Endometrial microvascular endothelial cells (primary cell): Measurements from ENCODE around the gene C2orf78. TPM values are rescaled to one million over a fixed set of nuclear protein-coding genes. Genes with fewer than 3 reads are reported as not detected.
"Not testable (repeated sequence)": the region's sequence is repeated elsewhere in the genome, so short reads cannot be mapped to it uniquely, and the experiment has no call there.

Experiments
- in situ Hi-C: cut with HindIII; loops from 2 replicates; pipeline ENCODE4 v1.10.0; 2017; ENCODE audit warnings: low sequenced_read_pairs, low pct_unique_long_range_greater_than_20kb; ENCODE audit errors: inconsistent ontology term
- total RNA-seq: library from RNA; depleted of rRNA; stranded (reverse); fragments of >200 nt; gene quantifications from one replicate; pipeline ENCODE4 v1.2.3, GENCODE V29; 2015; ENCODE audit errors: inconsistent ontology term

C2orf78 gene
- total RNA-seq, 1 donor from 2014 or later = not detected

GRCh38 chr2:73776869-73777519 lies 7.0 kb upstream of the C2orf78 start:
- in situ Hi-C loops = no loop called here

DNA sequence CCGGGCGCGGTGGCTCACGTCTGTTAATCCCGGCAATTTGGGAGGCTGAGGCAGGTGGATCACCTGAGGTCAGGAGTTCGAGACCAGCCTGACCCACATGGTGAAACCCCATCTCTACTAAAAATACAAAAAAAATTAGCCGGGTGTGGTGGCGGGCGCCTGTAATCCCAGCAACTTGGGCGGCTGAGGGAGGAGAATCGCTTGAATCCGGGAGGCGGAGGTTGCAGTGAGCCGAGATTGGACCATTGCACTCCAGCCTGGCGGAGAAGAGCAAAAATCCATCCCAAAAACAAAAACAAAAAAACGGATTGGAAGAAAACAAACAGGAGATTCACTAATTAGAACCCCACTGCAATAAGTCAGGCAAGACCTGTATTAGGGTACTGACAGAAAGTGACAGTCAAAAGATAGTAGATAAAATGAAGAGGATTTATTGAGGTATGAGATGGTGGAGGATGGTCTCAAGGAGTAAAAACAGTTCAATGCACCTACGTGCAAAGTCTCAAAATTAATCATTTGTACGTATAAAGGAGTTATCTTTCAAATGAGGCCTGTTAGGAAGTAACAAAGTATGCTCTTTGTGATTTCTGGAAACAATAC lies 5.0 kb upstream of the C2orf78 start:
- in situ Hi-C loops = not testable (repeated sequence)

- in situ Hi-C loops = no loop called here
Observed at GRCh38 chr2:73779467-73780236, 4.3 kb upstream of the C2orf78 start, which contains the start of gene DUSP11. TSS of gene DUSP11 (minus strand) at chr2:73780103. CDS start at chr2:73779974, 129 bp downstream.

GRCh38 chr2:73780237-73780582 lies 3.8 kb upstream of the C2orf78 start:
- in situ Hi-C loops = no loop called here

DNA sequence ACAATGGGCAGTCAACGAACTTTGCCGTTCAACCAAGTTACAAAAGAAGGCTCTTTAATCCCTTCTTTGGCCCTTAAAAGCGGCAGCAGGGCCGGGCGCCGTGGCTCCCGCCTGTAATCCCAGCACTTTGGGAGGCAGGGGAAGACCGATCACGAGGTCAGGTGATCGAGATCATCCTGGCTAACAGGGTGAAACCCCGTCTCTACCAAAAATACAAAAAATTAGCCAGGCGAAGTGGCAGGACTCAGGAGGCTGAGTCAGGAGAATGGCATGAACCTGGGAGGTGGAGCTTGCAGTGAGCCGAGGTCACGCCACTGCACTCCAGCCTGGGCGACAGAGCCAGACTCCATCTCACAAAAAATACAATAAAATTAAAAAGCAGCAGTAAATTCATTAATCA lies 581 bp upstream of the C2orf78 start:
- in situ Hi-C loops = not testable (repeated sequence)

- in situ Hi-C loops = no loop called here
Observed at GRCh38 chr2:73811878-73812277, 27.9 kb downstream of the C2orf78 start.

DNA sequence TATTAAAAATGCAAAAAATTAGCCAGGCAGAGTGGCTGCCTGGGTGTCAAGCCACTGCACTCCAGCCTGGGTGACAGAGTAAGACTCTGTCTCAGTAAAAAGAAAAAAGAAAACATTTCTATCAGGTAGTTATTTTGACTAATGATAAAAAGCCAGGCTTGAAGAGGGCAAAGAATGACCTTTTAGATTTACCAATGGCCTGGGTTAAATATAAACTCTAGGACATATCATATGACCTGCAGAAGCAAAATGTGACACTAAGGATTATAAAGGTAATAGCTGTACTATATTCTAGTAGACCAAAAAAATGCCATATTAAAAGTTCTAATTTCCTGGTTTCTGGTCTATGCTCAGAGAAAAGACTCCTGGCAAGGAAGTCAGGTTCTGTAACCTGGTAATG lies 28.7 kb downstream of the C2orf78 start:
- in situ Hi-C loops = no loop called here

DNA sequence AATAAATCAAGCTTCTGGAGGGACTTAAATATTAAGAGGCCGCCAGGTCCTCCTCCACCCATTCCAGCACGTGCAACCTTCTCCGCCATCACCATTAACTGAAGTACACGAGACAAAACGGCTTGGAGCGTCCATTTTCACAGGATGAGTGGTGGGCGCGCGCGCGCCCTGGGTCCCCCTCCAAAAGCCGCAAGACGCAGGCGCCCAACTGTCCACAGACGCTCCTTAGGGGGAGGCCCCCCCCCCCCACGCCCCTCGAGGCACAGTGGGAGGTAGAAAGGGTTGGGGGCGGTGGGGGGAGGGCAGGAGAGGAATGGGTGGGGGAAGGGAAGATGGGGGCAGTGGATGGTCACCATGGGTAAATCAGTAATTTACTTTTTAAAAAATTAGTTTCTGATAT lies 34.3 kb downstream of the C2orf78 start:
- in situ Hi-C loops = no loop called here

DNA sequence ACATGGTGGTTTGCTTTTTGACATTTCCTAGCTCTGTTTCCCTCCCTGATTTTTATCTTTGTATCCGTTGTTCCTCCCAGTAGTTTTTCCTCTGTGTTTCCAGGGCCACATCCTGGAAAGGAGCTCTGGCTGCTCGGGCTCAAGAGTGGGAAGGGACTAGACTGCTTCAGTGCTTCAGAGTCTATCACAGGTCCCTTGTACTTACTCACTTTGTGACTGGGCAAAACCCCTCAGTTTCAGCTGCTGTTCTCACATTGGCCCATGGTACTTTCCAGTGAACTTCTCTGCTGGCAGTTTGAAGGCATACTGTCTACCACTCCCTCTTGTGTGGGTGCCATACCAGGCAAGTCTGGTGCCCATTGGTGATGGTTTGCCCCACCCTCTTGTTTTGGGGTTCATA lies 37.2 kb downstream of the C2orf78 start:
- in situ Hi-C loops = no loop called here

DNA sequence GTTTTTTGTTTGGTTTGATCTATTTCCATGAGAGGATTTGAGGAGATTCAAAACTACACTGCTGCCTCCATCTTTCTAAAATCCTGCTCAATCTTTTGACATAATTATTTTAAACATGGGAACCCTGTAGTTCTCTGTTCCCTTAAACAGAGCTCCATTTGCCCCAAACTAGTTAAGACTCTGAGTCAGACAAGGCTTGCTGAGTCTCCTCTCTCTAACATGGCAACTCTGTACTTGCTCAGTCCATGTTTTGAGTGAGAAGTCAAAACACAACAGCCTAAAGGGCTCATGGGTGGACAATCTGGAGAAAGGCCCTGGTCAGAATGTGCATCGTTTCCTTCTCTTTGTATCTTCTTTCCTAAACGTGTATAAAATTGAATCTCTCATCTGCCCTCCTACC lies 37.7 kb downstream of the C2orf78 start:
- in situ Hi-C loops = no loop called here

DNA sequence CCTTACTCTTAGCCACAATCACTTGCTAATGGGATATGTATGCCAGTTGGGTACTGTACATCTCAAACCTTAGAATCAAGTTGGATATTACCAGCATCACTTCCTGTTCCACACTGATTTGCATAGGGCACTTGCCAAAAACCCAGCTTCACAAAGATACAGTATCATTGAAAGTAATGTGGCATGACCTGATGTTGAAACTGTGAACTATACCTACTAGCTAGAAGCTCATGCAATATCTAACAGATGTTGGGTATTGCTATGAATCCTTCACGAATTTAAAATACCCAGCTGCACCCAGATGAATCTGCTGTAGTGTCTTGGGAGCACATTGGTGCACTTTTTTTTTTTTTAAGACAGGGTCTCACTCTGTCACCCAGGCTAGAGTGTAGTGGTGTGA lies 38.3 kb downstream of the C2orf78 start:
- in situ Hi-C loops = no loop called here

- in situ Hi-C loops = no loop called here
Observed at GRCh38 chr2:73822991-73823390, 39.0 kb downstream of the C2orf78 start.

DNA sequence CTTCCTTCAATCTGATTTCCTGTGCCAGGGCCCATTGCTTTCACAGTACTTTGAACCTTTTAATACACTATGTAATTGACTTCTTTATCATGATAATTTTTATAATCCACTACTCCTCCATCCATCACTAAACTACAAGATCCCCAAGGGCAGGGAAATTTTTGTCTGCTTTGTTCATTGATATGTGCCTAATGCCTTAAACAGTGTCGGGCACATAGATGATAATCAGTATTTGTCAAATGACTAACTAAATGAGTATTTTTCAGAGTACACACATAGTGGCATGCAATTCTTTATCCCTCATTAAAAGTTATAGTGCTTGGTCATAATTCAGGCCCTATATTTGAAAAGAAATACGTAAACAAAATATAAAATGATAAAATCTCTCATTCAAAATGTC lies 39.4 kb downstream of the C2orf78 start:
- in situ Hi-C loops = no loop called here

GRCh38 chr2:73823916-73824523 lies 40.0 kb downstream of the C2orf78 start:
- in situ Hi-C loops = no loop called here

GRCh38 chr2:73825408-73825807 lies 41.4 kb downstream of the C2orf78 start:
- in situ Hi-C loops = no loop called here

DNA sequence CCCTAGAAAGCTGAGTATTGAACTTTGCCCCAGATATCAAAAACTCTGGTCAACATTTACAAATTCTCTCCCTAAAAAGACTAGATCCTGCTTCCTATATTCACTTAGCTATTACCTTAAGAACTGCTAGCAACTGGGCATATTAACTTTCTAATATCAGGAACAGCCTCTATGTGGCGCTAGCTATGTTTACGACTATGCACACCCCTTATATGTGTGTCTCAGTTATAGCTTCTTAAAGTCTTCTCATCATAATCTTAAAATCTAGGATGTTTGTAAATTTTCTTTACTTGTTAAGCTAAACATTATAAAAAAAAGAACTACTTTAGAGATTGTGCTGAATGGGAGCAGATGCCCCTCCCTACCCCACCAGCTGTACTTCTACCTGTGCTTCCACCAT lies 43.0 kb downstream of the C2orf78 start:
- in situ Hi-C loops = no loop called here

DNA sequence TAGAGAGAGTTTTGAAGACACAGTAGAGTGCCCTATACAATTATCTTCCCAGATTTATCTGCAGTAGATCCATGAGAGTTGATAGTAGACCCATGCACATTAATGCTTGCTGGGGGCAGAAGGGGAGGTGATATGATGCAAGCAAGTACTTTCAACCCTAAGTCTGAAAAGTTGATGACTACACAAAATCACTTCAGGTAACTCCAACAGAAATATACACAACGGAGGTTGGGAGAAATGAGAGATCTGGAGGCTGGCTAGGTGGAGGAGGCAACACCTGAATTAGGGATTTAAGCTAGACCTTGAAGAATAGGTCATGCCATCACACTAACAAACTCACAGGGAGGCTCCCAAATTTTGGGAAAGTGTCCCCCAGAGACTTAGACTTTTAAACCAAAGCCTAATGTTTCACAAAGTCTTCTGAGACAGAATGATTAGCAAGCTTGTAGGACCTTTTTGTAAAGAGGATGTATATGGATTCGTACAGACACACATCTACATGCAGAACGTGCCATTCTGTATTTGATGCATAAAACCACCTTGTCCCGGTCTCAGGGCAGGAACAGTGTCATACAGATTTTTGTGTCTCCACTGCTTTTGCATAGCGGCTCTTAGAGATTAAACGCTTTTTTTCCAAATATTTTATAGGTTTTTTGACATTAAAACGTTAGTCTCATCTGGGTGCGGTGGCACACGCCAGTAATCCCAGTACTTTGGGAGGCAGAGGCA lies 43.8 kb downstream of the C2orf78 start:
- in situ Hi-C loops = no loop called here

GRCh38 chr2:73828389-73828817 lies 44.4 kb downstream of the C2orf78 start:
- in situ Hi-C loops = no loop called here
